Measurements from ENCODE around the gene CHD1. TPM values are rescaled to one million over a fixed set of nuclear protein-coding genes. Genes with fewer than 3 reads are reported as not detected.
A peak's percentile ranks its signal among the peaks of the same experiment; 100 is the strongest.

The CHD1 gene
- total and polyA plus RNA-seq, 2 of the 4 experiments (the other 2 are of a cell fraction) = 12.3 to 33.7 TPM

DNA sequence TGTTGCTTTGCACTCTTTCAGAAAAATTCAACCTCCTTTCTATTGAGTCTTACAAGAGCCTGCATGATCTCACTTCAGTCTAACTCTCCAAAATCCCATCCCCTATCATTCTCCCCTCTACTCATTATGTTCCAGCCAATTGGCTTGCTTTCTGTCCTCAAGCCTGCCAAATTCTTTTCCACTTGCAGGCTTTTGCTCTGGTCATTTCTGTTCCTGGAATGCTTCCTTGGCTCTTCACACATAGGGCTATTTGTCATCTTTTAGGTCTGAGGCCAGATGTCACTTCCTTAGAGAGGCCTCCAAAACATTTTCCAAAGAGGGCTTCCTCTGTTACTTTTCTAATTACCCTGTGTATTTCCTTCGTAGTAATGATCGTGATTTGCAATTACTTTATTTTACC, 11.8 kb upstream of the CHD1 start:
- Histone ChIP-seq H3K4me3 (ENCODE audit: insufficient read depth, low read depth, low read length) (no peak overlapping the region), H3K27ac (ENCODE audit: insufficient read depth, low read length) (no peak overlapping the region), H3K23ac (ENCODE audit: low read depth, low read length) (no peak overlapping the region), H2AK9ac (replicated peaks; ENCODE audit: low read depth, low read length, poor library complexity) (no peak overlapping the region), H4K20me1 (ENCODE audit: insufficient read depth, low read length) (no peaks in the 10 kb centered on the region; the same call in 1 of the 2 replicates), H4K8ac (ENCODE audit: low read depth in 2 of 2, low read length in 2 of 2) (no peak overlapping the region), H3K36me3 (ENCODE audit: control insufficient read depth, insufficient read depth, low read length) (no peaks in the 10 kb centered on the region), H3K18ac (ENCODE audit: low read depth, low read length) (no peak overlapping the region), H2AFZ (replicated peaks; ENCODE audit: low read length, poor library complexity) (no peak overlapping the region), H3K56ac (ENCODE audit: extremely low read depth, insufficient read depth, low read length) (no peak overlapping the region), H2BK120ac (ENCODE audit: low read depth, low read length) (no peak overlapping the region), H3K4me1 (ENCODE audit: control insufficient read depth, insufficient read depth, low read length) (peaks cover 4% of the 10 kb centered on the region; the same call in 1 of the 2 replicates), H2BK20ac (ENCODE audit: low read depth, low read length) (no peak overlapping the region), H2AK5ac (ENCODE audit: low read depth, low read length) (no peak overlapping the region), H4K5ac (ENCODE audit: low read depth, low read length) (no peak overlapping the region), H4K91ac (ENCODE audit: insufficient read depth, low read depth, low read length) (no peak overlapping the region), H3K14ac (replicated peaks; ENCODE audit: low read depth, low read length) (no peak overlapping the region), H3K9me3 (ENCODE audit: control insufficient read depth, insufficient read depth, low read length) (no peaks in the 10 kb centered on the region), H3K9ac (ENCODE audit: low read depth, low read length) (no peak overlapping the region), H3K9me1 (ENCODE audit: insufficient read depth, low read length) (no peaks in the 10 kb centered on the region; the same call in 1 of the 2 replicates), H2BK15ac (ENCODE audit: low read depth, low read length) (no peak overlapping the region), H3K4me2 (ENCODE audit: low read depth, low read length) (no peak overlapping the region), H3K79me1 (ENCODE audit: low read depth in 1 of 2, low read length in 2 of 2) (peaks cover 10 to 21% of the 10 kb centered on the region in 2 experiments), H3K4ac (ENCODE audit: low read depth, low read length) (no peak overlapping the region), H2BK5ac (ENCODE audit: low read depth, low read length, poor library complexity, severe bottlenecking) (no peak overlapping the region), H3K27me3 (ENCODE audit: control insufficient read depth, insufficient read depth, low read length) (no peaks in the 10 kb centered on the region)
- no TSS peak for BruUV-seq (replicated peaks)
- intact Hi-C loops (cut with micrococcal nuclease) (no loop called here), dilution Hi-C loops (cut with HindIII; ENCODE audit: low sequenced_read_pairs, unreplicated experiment) (no loop called here), in situ Hi-C loops (cut with MboI; ENCODE audit: low sequenced_read_pairs) (no loop called here)
- POLR2A ChIA-PET (ENCODE audit: unreplicated experiment) = no interaction called here
- CTCF ChIA-PET = no interaction called here
- TF ChIP-seq POLR2A (IDR thresholded peaks at IDR 0.05; ENCODE audit: low read depth, low read length) (no peak), BHLHE40 (IDR thresholded peaks at IDR 0.05; ENCODE audit: low read depth, low read length) (no peak), RFX5 (IDR thresholded peaks at IDR 0.05; ENCODE audit: low read depth, low read length) (no peak), SMC3 (IDR thresholded peaks at IDR 0.05; ENCODE audit: low read depth, low read length) (no peak), MAFK (IDR thresholded peaks at IDR 0.05; ENCODE audit: low read depth, low read length) (no peak), CEBPB (IDR thresholded peaks at IDR 0.05; ENCODE audit: low read depth, low read length) (no peak)
- TF ChIP-seq, protein P1, sequence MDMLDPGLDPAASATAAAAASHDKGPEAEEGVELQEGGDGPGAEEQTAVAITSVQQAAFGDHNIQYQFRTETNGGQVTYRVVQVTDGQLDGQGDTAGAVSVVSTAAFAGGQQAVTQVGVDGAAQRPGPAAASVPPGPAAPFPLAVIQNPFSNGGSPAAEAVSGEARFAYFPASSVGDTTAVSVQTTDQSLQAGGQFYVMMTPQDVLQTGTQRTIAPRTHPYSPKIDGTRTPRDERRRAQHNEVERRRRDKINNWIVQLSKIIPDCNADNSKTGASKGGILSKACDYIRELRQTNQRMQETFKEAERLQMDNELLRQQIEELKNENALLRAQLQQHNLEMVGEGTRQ (IDR thresholded peaks at IDR 0.05; ENCODE audit: low read depth, low read length) = no peak
- ATAC-seq (ENCODE audit: low read depth) (no peak), DNase-seq (peak; percentile 10)
- WGBS, 2 experiments (ENCODE audit: extremely low coverage in 2 of 2, insufficient read length in 1 of 2) = no CpG with 5 or more reads among the region's 2 CpGs

Measured in IMR-90 (cell line).